SHP77 (cell line): ENCODE data around the gene C11orf21.
"Not testable (repeated sequence)": the region's sequence is repeated elsewhere in the genome, so short reads cannot be mapped to it uniquely, and the experiment has no call there.

Experiments used
- DNase-seq, 2 experiments: peaks; one replicate each; lab custom pipeline; 2025; lab: John Stamatoyannopoulos, UW

C11orf21 gene

GRCh38 chr11:2301631-2302305, at the start of gene C11orf21, which contains the start of gene TSPAN32:
TSS of gene C11orf21 (minus strand) at chr11:2301918. CDS start at chr11:2301808, 110 bp downstream.
TSS of gene TSPAN32 (plus strand) at chr11:2302013. CDS start at chr11:2302150, 137 bp downstream.
- no peak for DNase-seq

- no peak for DNase-seq
Observed at GRCh38 chr11:2348986-2349385, 47.3 kb upstream of the C11orf21 start.

- no peak for DNase-seq
Observed at GRCh38 chr11:2347308-2347830, 45.7 kb upstream of the C11orf21 start.

GRCh38 chr11:2346586-2347307, 45.0 kb upstream of the C11orf21 start:
- DNase-seq: no peak

GRCh38 chr11:2346014-2346413, 44.3 kb upstream of the C11orf21 start:
- no peak for DNase-seq

- DNase-seq: no peak
Observed at GRCh38 chr11:2345050-2345449, 43.3 kb upstream of the C11orf21 start.

- no peak for DNase-seq
Observed at GRCh38 chr11:2343502-2343901, 41.8 kb upstream of the C11orf21 start.

GRCh38 chr11:2342981-2343380, 41.3 kb upstream of the C11orf21 start:
- no peak for DNase-seq

- DNase-seq: no peak
Observed at GRCh38 chr11:2342557-2342956, 40.8 kb upstream of the C11orf21 start.

GRCh38 chr11:2338760-2339159, 37.0 kb upstream of the C11orf21 start:
- DNase-seq: not testable (repeated sequence)

- not testable (repeated sequence) for DNase-seq
Observed at GRCh38 chr11:2335286-2335685, 33.6 kb upstream of the C11orf21 start.

- not testable (repeated sequence) for DNase-seq
Observed at GRCh38 chr11:2333486-2334205, 31.9 kb upstream of the C11orf21 start.

GRCh38 chr11:2332569-2332968, 30.9 kb upstream of the C11orf21 start:
- not testable (repeated sequence) for DNase-seq

GRCh38 chr11:2331404-2331803, 29.7 kb upstream of the C11orf21 start:
- no peak for DNase-seq

- no peak for DNase-seq
Observed at GRCh38 chr11:2330696-2331095, 29.0 kb upstream of the C11orf21 start.

- DNase-seq: no peak
Observed at GRCh38 chr11:2329551-2329950, 27.8 kb upstream of the C11orf21 start.

GRCh38 chr11:2328656-2329354, 27.1 kb upstream of the C11orf21 start:
- DNase-seq: no peak

- no peak for DNase-seq
Observed at GRCh38 chr11:2328021-2328420, 26.3 kb upstream of the C11orf21 start.

GRCh38 chr11:2327032-2327431, 25.3 kb upstream of the C11orf21 start:
- no peak for DNase-seq

- DNase-seq: no peak
Observed at GRCh38 chr11:2325719-2326118, 24.0 kb upstream of the C11orf21 start.

- no peak for DNase-seq
Observed at GRCh38 chr11:2325123-2325522, 23.4 kb upstream of the C11orf21 start.

GRCh38 chr11:2321311-2321683, 19.6 kb upstream of the C11orf21 start:
- no peak for DNase-seq
